Measurements from ENCODE around the gene ENPP7.
A peak's percentile ranks its signal among the peaks of the same experiment; 100 is the strongest.

The ENPP7 gene

GRCh38 chr17:79706931-79707850 is 23.6 kb upstream of the ENPP7 start:
- Histone ChIP-seq H3K36me3 (ENCODE audit: control insufficient read depth, insufficient read depth, low read length, severe bottlenecking) (no peaks in the 10 kb centered on the region), H3K27me3 (replicated peaks; ENCODE audit: control insufficient read depth, insufficient read depth, low read length) (peaks cover 14% of the 10 kb centered on the region), H3K4me3 (ENCODE audit: low read length) (no peak overlapping the region), H3K9ac (ENCODE audit: low read length) (no peak overlapping the region), H3K9me3 (ENCODE audit: control insufficient read depth, low read length) (peaks cover 2% of the 10 kb centered on the region), H3K4me1 (ENCODE audit: control insufficient read depth, insufficient read depth, low read length) (no peaks in the 10 kb centered on the region)
- no peak for DNase-seq (ENCODE audit: low read depth)

- Histone ChIP-seq H3K36me3 (ENCODE audit: control insufficient read depth, insufficient read depth, low read length, severe bottlenecking) (no peaks in the 10 kb centered on the region), H3K27me3 (replicated peaks; ENCODE audit: control insufficient read depth, insufficient read depth, low read length) (peaks cover 17% of the 10 kb centered on the region), H3K9me3 (ENCODE audit: control insufficient read depth, low read length) (peaks cover 2% of the 10 kb centered on the region), H3K9ac (ENCODE audit: low read length) (no peak overlapping the region), H3K4me1 (ENCODE audit: control insufficient read depth, insufficient read depth, low read length) (no peaks in the 10 kb centered on the region), H3K4me3 (ENCODE audit: low read length) (no peak overlapping the region)
- peak; percentile 75 for DNase-seq (ENCODE audit: low read depth)
Measured at GRCh38 chr17:79707931-79708891, 22.5 kb upstream of the ENPP7 start.

GRCh38 chr17:79711715-79712305 is 18.9 kb upstream of the ENPP7 start:
- Histone ChIP-seq H3K4me3 (ENCODE audit: low read length) (no peak overlapping the region), H3K36me3 (ENCODE audit: control insufficient read depth, insufficient read depth, low read length, severe bottlenecking) (no peaks in the 10 kb centered on the region), H3K9ac (ENCODE audit: low read length) (no peak overlapping the region), H3K9me3 (ENCODE audit: control insufficient read depth, low read length) (peaks cover 2% of the 10 kb centered on the region), H3K27me3 (replicated peaks; ENCODE audit: control insufficient read depth, insufficient read depth, low read length) (peaks cover 33% of the 10 kb centered on the region), H3K4me1 (ENCODE audit: control insufficient read depth, insufficient read depth, low read length) (no peaks in the 10 kb centered on the region)
- DNase-seq (ENCODE audit: low read depth) = no peak

GRCh38 chr17:79713391-79713790 is 17.4 kb upstream of the ENPP7 start:
- H3K9ac ChIP-seq (ENCODE audit: low read length) = no peak overlapping the region
- no peaks in the 10 kb centered on the region for H3K4me1 ChIP-seq (ENCODE audit: control insufficient read depth, insufficient read depth, low read length)
- H3K4me3 ChIP-seq (ENCODE audit: low read length) = no peak overlapping the region
- H3K9me3 ChIP-seq (ENCODE audit: control insufficient read depth, low read length) = peaks cover 2% of the 10 kb centered on the region
- no peaks in the 10 kb centered on the region for H3K36me3 ChIP-seq (ENCODE audit: control insufficient read depth, insufficient read depth, low read length, severe bottlenecking)
- DNase-seq (ENCODE audit: low read depth) = no peak
- peaks cover 40% of the 10 kb centered on the region for H3K27me3 ChIP-seq (replicated peaks; ENCODE audit: control insufficient read depth, insufficient read depth, low read length)

GRCh38 chr17:79714176-79715097 is 16.3 kb upstream of the ENPP7 start:
- Histone ChIP-seq H3K27me3 (replicated peaks; ENCODE audit: control insufficient read depth, insufficient read depth, low read length) (peaks cover 40% of the 10 kb centered on the region), H3K9ac (ENCODE audit: low read length) (no peak overlapping the region), H3K36me3 (ENCODE audit: control insufficient read depth, insufficient read depth, low read length, severe bottlenecking) (no peaks in the 10 kb centered on the region), H3K4me1 (ENCODE audit: control insufficient read depth, insufficient read depth, low read length) (no peaks in the 10 kb centered on the region), H3K4me3 (ENCODE audit: low read length) (no peak overlapping the region), H3K9me3 (ENCODE audit: control insufficient read depth, low read length) (peaks cover 2% of the 10 kb centered on the region)
- DNase-seq (ENCODE audit: low read depth) = no peak

GRCh38 chr17:79715098-79715942 is 15.4 kb upstream of the ENPP7 start:
- H3K27me3 ChIP-seq (replicated peaks; ENCODE audit: control insufficient read depth, insufficient read depth, low read length) = peaks cover 40% of the 10 kb centered on the region

GRCh38 chr17:79715943-79716797 is 14.6 kb upstream of the ENPP7 start:
- Histone ChIP-seq H3K4me3 (ENCODE audit: low read length) (no peak overlapping the region), H3K27me3 (replicated peaks; ENCODE audit: control insufficient read depth, insufficient read depth, low read length) (peaks cover 40% of the 10 kb centered on the region), H3K9ac (ENCODE audit: low read length) (no peak overlapping the region), H3K4me1 (ENCODE audit: control insufficient read depth, insufficient read depth, low read length) (no peaks in the 10 kb centered on the region), H3K36me3 (ENCODE audit: control insufficient read depth, insufficient read depth, low read length, severe bottlenecking) (no peaks in the 10 kb centered on the region), H3K9me3 (ENCODE audit: control insufficient read depth, low read length) (peaks cover 2% of the 10 kb centered on the region)
- DNase-seq (ENCODE audit: low read depth) = no peak

More at GRCh38 chr17:79715098-79715942, 15.4 kb upstream of the ENPP7 start:
- H3K4me3 ChIP-seq (ENCODE audit: low read length) = no peak overlapping the region
- DNase-seq (ENCODE audit: low read depth) = no peak
- peaks cover 2% of the 10 kb centered on the region for H3K9me3 ChIP-seq (ENCODE audit: control insufficient read depth, low read length)
- no peaks in the 10 kb centered on the region for H3K36me3 ChIP-seq (ENCODE audit: control insufficient read depth, insufficient read depth, low read length, severe bottlenecking)
- H3K9ac ChIP-seq (ENCODE audit: low read length) = no peak overlapping the region
- no peaks in the 10 kb centered on the region for H3K4me1 ChIP-seq (ENCODE audit: control insufficient read depth, insufficient read depth, low read length)

GRCh38 chr17:79720705-79721292 is 9.9 kb upstream of the ENPP7 start:
- Histone ChIP-seq H3K27me3 (replicated peaks; ENCODE audit: control insufficient read depth, insufficient read depth, low read length) (peaks cover 26% of the 10 kb centered on the region), H3K9ac (ENCODE audit: low read length) (no peak overlapping the region)

More at GRCh38 chr17:79720705-79721292, 9.9 kb upstream of the ENPP7 start:
- Histone ChIP-seq H3K4me1 (ENCODE audit: control insufficient read depth, insufficient read depth, low read length) (no peaks in the 10 kb centered on the region), H3K9me3 (ENCODE audit: control insufficient read depth, low read length) (no peaks in the 10 kb centered on the region), H3K36me3 (ENCODE audit: control insufficient read depth, insufficient read depth, low read length, severe bottlenecking) (no peaks in the 10 kb centered on the region), H3K4me3 (ENCODE audit: low read length) (no peak overlapping the region)
- DNase-seq (ENCODE audit: low read depth) = no peak
